MV-4-11 (cell line): ENCODE data around the gene DPH6.
"Not testable (repeated sequence)": the region's sequence is repeated elsewhere in the genome, so short reads cannot be mapped to it uniquely, and the experiment has no call there.

Experiments used
- DNase-seq: peaks from one replicate; lab custom pipeline; 2025; lab: John Stamatoyannopoulos, UW

The DPH6 gene

DNA sequence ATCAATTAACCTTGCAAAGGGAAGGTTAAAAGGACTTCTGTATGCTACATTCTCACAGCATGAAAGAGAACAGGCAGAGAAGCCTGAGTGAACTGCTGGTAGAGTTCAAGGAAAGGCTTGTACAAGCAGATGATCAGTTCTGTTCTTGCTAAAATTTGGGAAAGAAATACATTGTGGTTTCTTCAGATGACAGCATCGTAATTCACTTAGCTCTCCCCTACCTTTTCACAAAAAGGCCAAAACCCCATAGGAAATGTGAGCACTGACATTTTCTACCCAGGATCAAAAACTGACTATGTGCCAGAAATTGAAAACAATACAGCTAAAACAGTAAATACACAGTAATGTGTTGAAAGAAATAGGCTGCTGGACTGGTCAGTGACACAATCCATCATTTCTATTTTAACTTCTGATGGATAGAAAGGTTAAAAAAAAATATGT lies 216.4 kb downstream of the DPH6 start:
- no peak for DNase-seq

DNA sequence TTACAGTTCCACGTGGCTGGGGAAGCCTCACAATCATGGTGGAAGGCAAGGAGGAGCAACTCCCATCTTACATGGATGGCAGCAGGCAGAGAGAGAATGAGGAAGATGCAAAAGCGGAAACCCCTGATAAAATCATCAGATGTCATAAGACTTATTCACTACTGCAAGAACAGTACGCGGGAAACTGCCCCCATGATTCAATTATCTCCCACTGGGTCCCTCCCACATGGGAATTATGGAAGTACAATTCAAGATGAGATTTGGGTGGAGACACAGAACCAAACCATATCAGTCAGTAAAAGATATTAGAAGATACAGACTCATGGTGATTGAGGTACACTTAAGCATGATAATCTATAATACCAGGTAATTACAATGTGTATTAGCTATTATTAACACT lies 217.1 kb downstream of the DPH6 start:
- not testable (repeated sequence) for DNase-seq

DNA sequence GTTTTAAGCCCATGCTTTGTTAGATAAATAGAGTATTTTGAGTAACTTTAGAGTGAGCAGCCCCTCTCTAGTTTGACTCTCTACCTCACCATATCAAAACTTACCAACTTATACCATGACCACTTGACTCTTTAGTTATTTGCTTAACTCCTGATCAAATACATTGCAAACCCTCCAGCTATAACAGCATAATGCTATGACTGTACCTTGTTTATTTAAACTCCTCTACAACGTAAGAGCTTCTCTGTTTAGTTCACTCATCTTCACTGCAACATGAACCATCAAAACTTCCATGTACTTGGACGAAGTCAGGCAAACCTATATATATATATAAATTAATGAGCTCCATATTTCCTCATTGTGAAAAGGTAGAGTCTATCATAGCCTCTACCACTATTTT lies 218.2 kb downstream of the DPH6 start:
- DNase-seq, result no peak

DNA sequence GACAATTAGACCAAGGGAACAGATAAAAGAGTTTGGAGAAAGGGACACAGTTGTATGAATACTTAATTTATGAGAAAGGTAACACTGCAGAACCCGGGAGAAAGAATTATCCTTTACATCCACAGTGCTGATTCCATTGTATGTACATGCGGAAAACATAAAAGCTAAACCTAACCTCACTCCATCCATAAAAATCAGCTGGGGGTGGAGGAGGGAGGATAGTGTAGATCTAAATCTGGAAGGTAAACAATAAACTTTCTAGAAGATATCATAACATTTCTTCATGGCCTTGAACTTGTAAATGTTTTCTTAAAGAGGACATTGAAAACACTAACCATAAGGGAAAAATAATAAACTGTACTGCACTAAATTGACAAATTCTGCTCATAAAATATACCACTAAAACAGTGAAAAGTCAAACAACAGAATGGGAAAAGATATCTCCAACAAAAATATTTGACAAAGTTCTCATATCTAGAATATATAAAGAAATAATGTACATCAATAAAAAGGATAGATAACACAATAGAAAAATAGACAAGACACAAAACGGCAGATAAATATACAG lies 220.5 kb downstream of the DPH6 start:
- DNase-seq, result no peak

DNA sequence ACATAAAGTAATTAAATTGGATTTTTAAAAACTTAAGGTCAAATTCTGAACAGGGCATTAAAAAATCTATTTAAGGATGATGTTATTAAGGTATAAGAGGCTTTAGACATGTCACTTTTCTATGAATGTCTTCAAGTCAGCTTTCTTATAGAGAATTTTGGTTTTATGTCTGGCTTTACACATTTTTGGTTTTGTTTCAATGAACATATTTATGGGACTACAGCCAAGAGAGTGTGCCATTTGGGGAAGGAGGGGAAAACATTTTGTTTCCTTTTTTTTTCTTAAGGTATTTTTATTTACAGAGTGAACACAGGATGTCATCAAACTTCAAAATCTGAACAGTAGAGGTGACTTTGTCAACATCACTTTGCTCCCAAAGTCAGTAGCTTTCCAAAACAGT lies 222.8 kb downstream of the DPH6 start:
- no peak for DNase-seq

DNA sequence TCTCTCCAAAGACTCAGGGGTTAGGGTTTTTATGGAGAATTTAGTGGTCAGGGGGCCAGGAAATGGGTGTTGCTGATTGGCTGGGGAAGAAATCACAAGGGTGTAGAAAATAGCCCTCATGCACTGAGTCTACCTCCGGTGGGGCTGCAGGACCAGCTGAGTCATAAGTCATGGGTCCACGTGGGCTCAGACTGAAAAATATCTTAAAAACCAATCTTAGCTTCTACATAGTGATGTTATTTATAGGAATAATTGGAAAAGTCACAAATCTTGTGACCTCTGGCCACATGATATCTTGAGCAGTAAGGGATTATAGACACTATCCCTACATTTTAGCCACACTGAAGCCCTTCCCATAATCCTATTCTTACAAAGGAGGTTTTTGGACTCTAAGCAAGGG lies 224.0 kb downstream of the DPH6 start:
- DNase-seq, result no peak

DNA sequence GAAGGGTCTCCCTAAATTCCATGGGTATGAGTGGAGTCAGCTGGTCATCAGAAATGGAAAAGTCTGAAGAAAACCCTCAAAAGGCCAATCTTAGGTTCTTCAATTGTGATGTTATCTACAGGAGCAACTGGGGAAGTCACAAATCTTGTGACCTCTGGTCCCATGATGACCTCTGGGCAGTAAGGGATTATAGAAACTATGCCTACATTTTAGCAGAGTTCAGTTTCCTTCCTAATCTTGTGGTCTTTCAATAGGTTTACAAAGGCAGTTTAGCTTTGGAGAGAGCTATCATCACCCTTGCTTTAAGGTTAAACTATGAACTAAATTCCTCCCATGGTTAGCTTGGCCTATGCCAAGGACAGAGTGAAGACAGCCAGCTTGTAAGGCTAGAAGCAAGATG lies 225.1 kb downstream of the DPH6 start:
- no peak for DNase-seq
